Stimulated activated CD8-positive, alpha-beta memory T cell treated with anti-CD3 and anti-CD28 coated beads, Interleukin-12 subunit alpha, Interleukin-12 subunit beta, amount 100 ng/mL, for 24 hours (primary cell): Measurements from ENCODE around the gene ZFYVE1.

Experiments used
- DNase-seq: peaks from one replicate; pipeline ENCODE4 v3.0.0-alpha.2; 2020; ENCODE audit errors: extremely low read depth

ZFYVE1 gene

DNA sequence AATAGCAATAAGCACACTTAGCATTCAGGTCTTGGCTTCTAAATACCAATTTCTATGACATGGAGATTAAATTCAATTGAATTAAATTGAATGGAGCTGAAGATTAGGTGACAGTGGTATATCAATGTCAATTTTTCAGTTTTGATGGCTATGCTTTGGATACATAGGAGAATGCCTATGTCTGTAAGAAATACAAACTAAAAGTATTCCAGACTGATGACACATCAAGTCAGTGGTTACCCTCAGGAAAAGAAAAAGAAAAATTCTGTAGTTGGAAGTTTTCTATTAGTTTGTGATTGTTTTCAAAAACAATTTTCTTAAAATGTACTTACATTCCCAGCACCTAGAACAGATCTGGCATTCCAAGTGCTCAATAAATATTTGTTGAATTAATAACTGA lies 105.5 kb downstream of the ZFYVE1 start:
- DNase-seq = no peak

DNA sequence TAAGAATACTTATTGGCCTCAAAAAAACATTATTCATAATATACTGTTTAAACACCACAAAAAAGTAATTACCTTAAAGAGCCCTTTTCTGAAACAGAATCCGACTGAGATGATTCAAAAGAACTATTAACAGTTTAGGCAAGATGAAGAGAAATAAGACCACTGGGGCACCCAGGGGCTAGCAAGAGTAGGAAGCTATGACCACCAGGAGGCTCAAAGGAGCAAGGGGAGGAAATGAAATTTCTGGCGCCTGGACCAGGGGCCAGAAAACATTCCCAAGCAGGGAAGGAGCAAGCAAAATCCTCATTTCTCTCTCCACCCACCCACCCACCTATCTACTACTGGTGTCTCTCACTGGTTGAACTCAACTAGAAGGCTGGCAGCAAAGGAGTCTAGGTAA lies 106.9 kb downstream of the ZFYVE1 start:
- no peak for DNase-seq
